Adipocyte (in vitro differentiated cells): Measurements from ENCODE around the gene IL11.

Experiments used
- DNase-seq: peaks from one replicate; pipeline ENCODE4 v3.0.0-alpha.2; 2015; ENCODE audit warnings: low read depth
- H3K27me3 ChIP-seq: replicated peaks from 2 replicates; pipeline ENCODE4 v1.7.0; 2013; ENCODE audit warnings: mild to moderate bottlenecking, low read length, moderate library complexity; ENCODE audit not compliant: control insufficient read depth, insufficient read depth
- H3K36me3 ChIP-seq: 2 replicates; pipeline ENCODE4 v1.7.0; 2013; ENCODE audit warnings: low read length, mild to moderate bottlenecking, moderate library complexity; ENCODE audit not compliant: control insufficient read depth, insufficient read depth, severe bottlenecking
- H3K4me1 ChIP-seq: 2 replicates; pipeline ENCODE4 v1.7.0; 2013; ENCODE audit warnings: mild to moderate bottlenecking, low read length, moderate library complexity; ENCODE audit not compliant: control insufficient read depth, insufficient read depth
- H3K4me3 ChIP-seq: 2 replicates; pipeline ENCODE4 v1.7.0; 2013; ENCODE audit warnings: mild to moderate bottlenecking, low read length, moderate library complexity
- H3K9ac ChIP-seq: 2 replicates; pipeline ENCODE4 v1.7.0; 2013; ENCODE audit warnings: mild to moderate bottlenecking, low read length, moderate library complexity
- H3K9me3 ChIP-seq: 2 replicates; pipeline ENCODE4 v1.7.0; 2013; ENCODE audit warnings: mild to moderate bottlenecking, low read length, moderate library complexity; ENCODE audit not compliant: control insufficient read depth

Gene IL11

DNA sequence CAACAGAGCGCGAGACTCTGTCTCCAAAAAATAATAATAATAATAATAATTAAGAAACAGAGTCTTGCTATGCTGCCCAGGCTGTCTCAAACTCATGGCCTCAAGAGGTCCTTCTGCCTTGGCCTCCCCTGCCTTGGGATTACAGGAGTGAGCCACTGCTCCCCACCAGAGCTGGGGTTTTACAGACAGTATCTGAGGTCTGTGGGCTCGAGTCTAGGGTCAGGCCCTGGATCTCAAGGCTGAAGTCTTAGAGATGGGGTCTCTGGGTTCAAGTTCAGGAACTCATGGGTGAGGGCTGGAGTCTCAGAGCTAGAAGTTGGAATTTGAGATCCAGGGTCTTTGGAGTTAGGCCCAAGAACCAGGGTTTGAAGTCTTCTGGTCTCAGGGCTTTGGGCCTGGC is 3.5 kb downstream of the IL11 start:
- no peaks in the 10 kb centered on the region for H3K36me3 ChIP-seq
- H3K9ac ChIP-seq: no peak overlapping the region
- no peak overlapping the region for H3K4me3 ChIP-seq
- no peaks in the 10 kb centered on the region for H3K27me3 ChIP-seq
- DNase-seq: no peak
- H3K4me1 ChIP-seq: no peaks in the 10 kb centered on the region
- no peaks in the 10 kb centered on the region for H3K9me3 ChIP-seq

DNA sequence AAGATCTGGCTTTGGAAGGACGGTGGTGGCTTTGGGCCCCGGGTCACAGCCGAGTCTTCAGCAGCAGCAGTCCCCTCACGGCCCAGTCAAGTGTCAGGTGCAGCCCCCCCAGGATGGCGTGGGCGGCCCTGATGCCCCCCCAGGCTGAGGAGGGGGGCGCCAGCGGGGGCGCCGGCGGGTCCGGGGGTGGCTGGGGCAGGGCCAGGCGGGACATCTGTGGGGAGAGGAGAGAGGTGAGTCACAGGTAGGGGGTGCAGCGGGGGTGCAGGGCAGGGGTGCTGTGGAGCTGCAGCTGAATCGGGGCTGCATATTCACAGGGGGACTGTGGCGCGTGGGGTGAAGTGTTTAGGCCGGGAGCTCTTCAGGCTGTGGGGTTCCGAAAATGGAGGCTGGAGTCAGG is 4.3 kb downstream of the IL11 start:
- Histone ChIP-seq H3K36me3 (no peaks in the 10 kb centered on the region), H3K27me3 (no peaks in the 10 kb centered on the region), H3K4me3 (no peak overlapping the region), H3K9me3 (no peaks in the 10 kb centered on the region), H3K4me1 (no peaks in the 10 kb centered on the region), H3K9ac (no peak overlapping the region)
- no peak for DNase-seq

DNA sequence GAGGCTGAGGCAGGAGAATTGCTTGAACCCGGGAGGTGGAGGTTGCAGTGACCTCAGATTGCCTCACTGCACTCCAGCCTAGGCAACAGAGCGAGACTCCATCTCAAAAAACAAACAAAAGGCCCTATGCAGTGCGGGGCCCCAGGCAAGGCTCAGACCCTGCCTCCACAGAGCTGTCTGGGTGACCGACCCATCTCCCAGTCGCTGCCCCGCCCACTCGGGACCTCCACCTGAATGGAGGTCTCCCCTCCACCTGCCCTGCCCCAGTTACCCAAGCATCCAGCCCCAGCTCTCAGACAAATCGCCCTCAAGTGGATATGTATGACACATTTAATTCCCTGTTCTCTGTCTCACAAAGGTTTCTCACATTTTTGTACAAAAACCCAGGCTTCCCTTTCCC is 5.0 kb downstream of the IL11 start:
- Histone ChIP-seq H3K36me3 (no peaks in the 10 kb centered on the region), H3K4me3 (no peak overlapping the region), H3K27me3 (no peaks in the 10 kb centered on the region), H3K4me1 (no peaks in the 10 kb centered on the region), H3K9me3 (no peaks in the 10 kb centered on the region), H3K9ac (no peak overlapping the region)
- no peak for DNase-seq

DNA sequence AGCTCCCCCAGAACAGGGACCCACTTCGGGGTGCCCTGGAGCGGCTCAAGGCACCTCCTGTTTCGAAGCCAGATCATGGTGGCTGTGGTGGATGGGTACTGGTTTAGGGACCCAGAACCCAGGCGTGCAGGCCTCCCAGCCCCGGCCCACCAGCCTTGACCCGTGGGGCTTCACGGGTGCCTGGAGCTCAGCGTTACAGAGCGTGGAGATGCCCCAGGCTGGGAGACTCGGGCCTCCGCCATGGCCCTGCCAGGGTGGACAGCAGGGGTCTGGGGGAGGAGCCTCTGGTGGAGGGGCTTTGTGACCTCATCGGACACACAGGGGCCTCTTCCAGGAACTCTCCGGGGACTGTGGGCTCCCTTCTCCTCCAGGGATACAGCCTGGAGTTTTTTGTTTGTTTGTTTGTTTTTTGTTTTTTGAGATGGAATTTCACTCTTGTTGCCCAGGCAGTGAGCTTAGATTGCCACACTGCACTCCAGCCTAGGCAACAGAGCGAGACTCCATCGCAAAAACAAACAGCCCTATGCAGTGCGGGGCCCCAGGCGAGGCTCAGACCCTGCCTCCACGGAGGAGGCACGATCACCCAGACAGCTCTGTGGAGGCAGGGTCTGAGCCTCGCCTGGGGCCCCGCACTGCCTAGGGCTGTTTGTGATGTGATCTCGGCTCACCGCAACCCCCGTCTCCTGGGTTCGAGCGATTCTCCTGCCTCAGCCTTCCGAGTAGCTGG is 7.1 kb downstream of the IL11 start, which contains the start of gene GARIN5B:
TSS of gene GARIN5B (minus strand) at position 271 of the 727 bp plus-strand sequence. CDS start at position 77, 194 bp downstream.
- Histone ChIP-seq H3K27me3 (no peaks in the 10 kb centered on the region), H3K9ac (no peak within 1 kb of the TSS), H3K4me1 (no peaks in the 10 kb centered on the region), H3K9me3 (no peaks in the 10 kb centered on the region), H3K4me3 (no peak within 1 kb of the TSS), H3K36me3 (no peaks in the 10 kb centered on the region)
- no peak for DNase-seq

DNA sequence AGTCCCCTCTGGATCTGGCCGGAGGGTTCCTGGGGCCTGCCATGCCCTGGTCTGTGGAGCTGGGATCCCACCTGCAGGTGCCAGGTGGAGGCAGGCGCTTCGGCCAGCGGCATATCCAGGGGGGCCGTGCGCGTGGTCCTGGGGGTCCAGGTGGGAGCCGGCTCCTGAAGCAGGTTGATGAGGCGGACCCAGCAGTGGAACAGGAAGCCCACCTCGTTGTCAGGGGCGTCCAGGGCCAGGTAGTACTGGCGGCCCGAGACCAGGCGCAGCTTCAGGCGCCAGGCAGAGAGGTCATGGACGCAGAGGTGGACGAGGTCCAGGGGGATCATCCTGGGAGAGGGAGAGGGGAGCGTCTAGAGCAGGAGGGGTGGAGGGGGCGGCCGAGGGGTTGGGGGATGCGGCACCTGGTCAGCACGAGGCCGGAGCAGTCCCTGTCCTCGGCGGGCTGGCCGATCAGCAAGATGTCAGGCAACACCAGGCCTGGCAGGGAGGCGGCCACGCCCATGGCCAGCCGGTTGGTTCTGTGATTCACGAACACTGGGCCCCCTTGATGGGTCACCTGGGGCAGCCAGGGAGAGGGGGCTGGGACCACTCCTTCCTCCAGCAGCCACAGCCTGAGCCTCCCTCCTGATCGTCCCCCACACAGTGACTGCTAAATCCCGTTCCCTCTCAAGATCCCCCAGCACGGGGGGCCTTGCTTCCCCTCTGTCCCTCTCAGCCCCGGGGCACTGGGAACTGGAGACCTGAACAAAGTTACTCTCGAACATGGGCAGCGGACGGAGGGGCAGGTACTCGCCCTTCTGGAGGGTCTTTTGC is 7.9 kb downstream of the IL11 start:
- no peaks in the 10 kb centered on the region for H3K9me3 ChIP-seq
- DNase-seq: no peak
- H3K27me3 ChIP-seq: peaks cover under 1% of the 10 kb centered on the region
- H3K36me3 ChIP-seq: no peaks in the 10 kb centered on the region
- no peak overlapping the region for H3K4me3 ChIP-seq
- no peak overlapping the region for H3K9ac ChIP-seq
- no peaks in the 10 kb centered on the region for H3K4me1 ChIP-seq

DNA sequence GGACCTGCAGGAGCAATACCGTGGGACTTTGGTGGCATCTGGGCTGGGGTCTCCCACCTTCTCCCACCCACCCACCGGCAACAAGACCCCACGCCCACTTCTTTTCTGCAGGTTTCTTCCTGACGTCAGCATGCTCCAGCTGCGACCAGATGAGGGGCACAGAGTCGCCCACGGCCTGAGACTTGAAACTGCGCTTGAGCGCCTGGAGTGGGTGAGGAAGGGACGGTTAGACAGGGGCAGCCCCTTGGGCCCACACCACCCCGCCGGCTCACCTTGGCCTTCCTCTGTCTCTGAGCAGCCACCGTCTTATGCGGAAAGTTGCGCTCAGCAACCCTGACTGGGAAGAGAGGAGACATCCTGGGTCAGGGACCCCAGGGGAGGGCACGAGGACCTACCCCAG is 9.4 kb downstream of the IL11 start:
- Histone ChIP-seq H3K27me3 (peaks cover 5% of the 10 kb centered on the region), H3K36me3 (no peaks in the 10 kb centered on the region), H3K9me3 (no peaks in the 10 kb centered on the region), H3K9ac (no peak overlapping the region), H3K4me3 (no peak overlapping the region), H3K4me1 (no peaks in the 10 kb centered on the region)
- DNase-seq: no peak

DNA sequence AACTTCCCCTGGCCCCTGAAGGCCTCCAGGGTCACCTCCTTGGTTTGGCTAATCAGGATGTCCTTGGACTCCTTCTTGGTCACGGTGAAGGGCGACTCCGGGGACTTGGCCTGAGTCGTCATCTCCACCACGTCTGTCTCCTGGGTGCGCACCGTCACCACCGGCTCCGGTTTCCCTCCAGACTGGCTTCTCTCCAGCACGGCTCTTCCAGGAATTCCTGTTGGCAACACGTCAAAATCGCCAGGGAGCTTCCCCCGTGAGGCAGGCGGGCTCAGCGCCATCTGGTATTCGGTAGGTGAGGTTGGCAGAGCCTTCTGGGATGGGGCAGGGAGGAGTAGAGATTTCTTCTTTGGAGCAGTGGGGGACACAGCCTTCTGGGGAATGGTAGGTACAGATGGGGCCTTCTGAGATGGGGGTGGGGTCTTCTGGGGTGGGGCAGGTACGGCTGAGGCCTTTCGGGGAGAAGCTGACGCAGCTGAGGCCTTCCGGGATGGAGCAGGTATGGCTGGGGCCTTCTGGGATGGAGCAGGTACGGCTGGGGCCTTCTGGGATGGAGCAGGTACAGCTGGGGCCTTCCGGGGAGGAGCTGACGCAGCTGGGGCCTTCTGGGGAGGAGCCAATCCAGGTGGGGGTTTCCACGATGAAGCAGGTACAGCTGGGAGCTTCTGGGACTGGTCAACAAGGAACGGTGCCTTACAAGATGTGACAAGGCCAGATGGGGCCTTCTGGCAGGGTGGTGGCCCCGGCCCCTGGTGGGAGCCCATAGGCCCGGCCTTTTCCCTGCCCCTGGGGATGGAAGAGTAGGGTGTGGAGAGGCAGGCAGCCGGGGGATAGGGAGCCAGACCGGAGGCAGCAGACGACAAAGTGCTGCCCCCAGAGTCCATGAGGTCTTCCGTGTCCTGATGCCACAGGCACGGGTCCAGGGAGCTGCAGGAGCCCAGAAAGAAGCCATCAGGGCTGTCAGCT is 11.0 kb downstream of the IL11 start:
- H3K4me3 ChIP-seq: no peak overlapping the region
- H3K4me1 ChIP-seq: no peaks in the 10 kb centered on the region
- no peak overlapping the region for H3K9ac ChIP-seq
- no peaks in the 10 kb centered on the region for H3K9me3 ChIP-seq
- peaks cover 6% of the 10 kb centered on the region for H3K27me3 ChIP-seq
- no peak for DNase-seq
- H3K36me3 ChIP-seq: no peaks in the 10 kb centered on the region

DNA sequence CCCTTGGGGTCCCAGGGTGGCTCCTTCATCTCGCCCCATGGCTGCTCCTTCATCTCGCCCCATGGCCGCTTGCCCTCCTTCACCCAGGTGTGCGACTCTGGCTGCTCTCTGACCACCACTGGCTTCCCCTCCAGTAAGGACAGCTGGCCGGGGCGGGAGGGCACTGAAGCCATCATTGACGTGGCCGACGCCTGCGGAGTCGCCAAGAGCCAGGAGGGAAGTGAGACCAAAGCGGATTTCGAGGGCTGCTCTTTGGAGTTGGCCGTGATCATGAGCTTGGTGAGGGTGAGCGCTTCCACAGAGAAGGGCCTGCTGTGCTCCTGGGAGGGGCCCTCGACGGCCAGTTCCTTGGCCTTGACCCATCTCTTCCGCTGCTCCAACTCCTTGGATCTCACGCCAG is 11.8 kb downstream of the IL11 start:
- H3K27me3 ChIP-seq: peaks cover 10% of the 10 kb centered on the region
- H3K36me3 ChIP-seq: no peaks in the 10 kb centered on the region
- no peaks in the 10 kb centered on the region for H3K9me3 ChIP-seq
- no peak overlapping the region for H3K4me3 ChIP-seq
- H3K9ac ChIP-seq: no peak overlapping the region
- DNase-seq: no peak
- H3K4me1 ChIP-seq: no peaks in the 10 kb centered on the region

DNA sequence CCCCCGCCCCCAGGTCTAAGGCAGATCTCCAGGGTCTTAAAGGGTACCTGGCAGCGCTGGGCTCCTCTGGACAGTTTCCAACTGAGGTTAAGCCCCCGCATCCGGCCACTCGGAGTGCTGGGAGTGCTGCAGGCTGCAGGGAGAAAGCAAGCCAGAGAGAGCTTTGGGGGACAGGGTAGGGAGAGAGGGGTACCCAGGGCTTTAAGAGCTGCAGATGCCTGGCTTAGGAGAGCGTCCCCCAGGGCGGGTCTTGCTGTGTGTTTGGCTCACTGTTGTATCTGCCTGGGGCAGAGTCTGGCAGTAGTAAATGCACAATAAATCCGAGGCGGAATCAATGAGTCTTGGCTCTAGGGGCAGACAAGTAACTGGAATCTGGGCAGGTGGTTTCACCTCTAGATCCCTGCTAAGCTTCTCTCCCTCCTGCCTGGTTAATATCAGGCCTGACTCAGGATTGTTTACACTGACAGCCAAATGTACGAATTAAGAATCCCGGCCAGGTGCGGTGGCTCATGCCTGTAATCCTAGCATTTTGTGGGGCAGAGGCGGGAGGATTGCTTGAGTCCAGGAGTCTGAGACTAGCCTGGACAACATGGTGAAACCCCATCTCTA is 14.9 kb downstream of the IL11 start:
- Histone ChIP-seq H3K4me1 (no peaks in the 10 kb centered on the region), H3K4me3 (no peak overlapping the region), H3K36me3 (no peaks in the 10 kb centered on the region), H3K9me3 (no peaks in the 10 kb centered on the region), H3K9ac (no peak overlapping the region), H3K27me3 (peaks cover 37% of the 10 kb centered on the region)
- no peak for DNase-seq

DNA sequence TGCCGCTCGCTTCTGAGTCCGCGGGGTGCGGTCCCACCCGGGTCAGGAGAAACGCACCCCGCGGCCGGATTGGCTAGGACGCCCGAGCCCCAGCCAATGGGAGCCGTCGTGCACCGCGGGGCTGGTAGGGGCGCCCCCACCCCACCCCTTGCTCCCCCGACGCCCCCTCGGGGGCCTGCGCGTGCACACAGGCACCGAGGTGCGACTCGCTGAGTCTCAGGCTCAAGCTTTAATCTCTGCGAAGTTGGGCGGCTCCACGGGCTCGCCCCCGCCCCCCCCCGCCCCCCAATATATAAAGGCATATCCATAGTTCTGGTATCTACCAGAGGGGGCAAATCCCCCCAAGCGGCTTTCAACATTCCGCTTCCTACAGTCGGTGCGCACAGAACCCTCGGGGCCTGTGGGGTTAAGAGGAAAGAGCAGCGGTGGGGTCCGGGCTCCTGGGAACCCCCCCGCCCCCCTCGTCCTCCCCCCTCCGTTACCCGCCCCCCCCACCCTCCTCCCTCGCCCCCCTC is 15.5 kb downstream of the IL11 start, which contains the start of gene COX6B2:
TSS of gene COX6B2 (minus strand) at position 22 of the 515 bp plus-strand sequence. CDS start 198 bp downstream, outside the sequence.
- peak within 1 kb of the TSS; percentile 54 for H3K4me3 ChIP-seq
- no peaks in the 10 kb centered on the region for H3K9me3 ChIP-seq
- DNase-seq: no peak
- H3K4me1 ChIP-seq: no peaks in the 10 kb centered on the region
- peaks cover 37% of the 10 kb centered on the region for H3K27me3 ChIP-seq
- H3K36me3 ChIP-seq: no peaks in the 10 kb centered on the region
- no peak within 1 kb of the TSS for H3K9ac ChIP-seq
